Keratinocyte (primary cell): ENCODE results near the gene ALPK1. TPM values are rescaled to one million over a fixed set of nuclear protein-coding genes. Genes with fewer than 3 reads are reported as not detected.

Experiments
- DNase-seq: peaks from one replicate; pipeline ENCODE4 v3.0.0-alpha.2; 2011; ENCODE audit warnings: low read depth, missing footprints, low spot score
- FAIRE-seq: peaks from 2 replicates; lab custom pipeline; 2011; peaks lifted over from hg19 to GRCh38; lab: Jason Lieb, UNC
- H2AFZ ChIP-seq: 2 replicates; pipeline ENCODE4 v1.6.0; 2012; ENCODE audit warnings: low read length, control low read depth, inconsistent platforms; ENCODE audit not compliant: control insufficient read depth
- H3K27ac ChIP-seq: 2 replicates; pipeline ENCODE4 v1.5.1; 2011; ENCODE audit warnings: low read length; ENCODE audit not compliant: control insufficient read depth, insufficient read depth
- H3K27me3 ChIP-seq: 3 replicates; pipeline ENCODE4 v1.6.0; 2011; ENCODE audit warnings: low read length; ENCODE audit not compliant: control insufficient read depth, insufficient read depth; ENCODE audit errors: extremely low read depth
- H3K36me3 ChIP-seq, 2 experiments: 2 replicates in 1 of 2; 3 replicates in 1 of 2; pipeline ENCODE4 v1.5.1; 2011; ENCODE audit warnings: low read length in 2 of 2, mild to moderate bottlenecking in 1 of 2; ENCODE audit not compliant: control insufficient read depth in 2 of 2, insufficient read depth in 2 of 2; ENCODE audit errors: extremely low read depth in 1 of 2
- H3K4me1 ChIP-seq: 3 replicates; pipeline ENCODE4 v1.5.1; 2011; ENCODE audit warnings: low read length; ENCODE audit not compliant: control insufficient read depth, insufficient read depth; ENCODE audit errors: extremely low read depth
- H3K4me2 ChIP-seq: 3 replicates; pipeline ENCODE4 v1.6.0; 2011; ENCODE audit warnings: low read depth, low read length; ENCODE audit not compliant: control insufficient read depth, insufficient read depth; ENCODE audit errors: extremely low read depth
- H3K4me3 ChIP-seq, 3 experiments: fragments of 200-600 bp in 1 of 3; sonication (generic) in 1 of 3; 2 replicates in 2 of 3; 3 replicates in 1 of 3; pipeline ENCODE4 v1.5.1; 2011 to 2016; ENCODE audit warnings: low read length in 3 of 3, mild to moderate bottlenecking in 3 of 3, control low read depth in 2 of 3, inconsistent platforms in 1 of 3, low read depth in 1 of 3, mixed read lengths in 1 of 3, mixed run types in 1 of 3, moderate library complexity in 1 of 3; ENCODE audit not compliant: control insufficient read depth in 2 of 3, insufficient read depth in 2 of 3; ENCODE audit errors: extremely low read depth in 1 of 3
- H3K79me2 ChIP-seq: 2 replicates; pipeline ENCODE4 v1.6.0; 2012; ENCODE audit warnings: low read length; ENCODE audit not compliant: control insufficient read depth, insufficient read depth
- H3K9ac ChIP-seq: 3 replicates; pipeline ENCODE4 v1.6.0; 2011; ENCODE audit warnings: low read length; ENCODE audit not compliant: control insufficient read depth, insufficient read depth; ENCODE audit errors: extremely low read depth
- H3K9me1 ChIP-seq: 3 replicates; pipeline ENCODE4 v1.6.0; 2011; ENCODE audit warnings: low read length; ENCODE audit not compliant: control insufficient read depth, insufficient read depth; ENCODE audit errors: extremely low read depth
- H3K9me3 ChIP-seq: 2 replicates; pipeline ENCODE4 v1.5.1; 2012; ENCODE audit warnings: low read depth, low read length; ENCODE audit not compliant: control insufficient read depth
- H4K20me1 ChIP-seq: 3 replicates; pipeline ENCODE4 v1.6.0; 2011; ENCODE audit warnings: low read length; ENCODE audit not compliant: control insufficient read depth, insufficient read depth; ENCODE audit errors: extremely low read depth
- CTCF ChIP-seq, 3 experiments: IDR thresholded peaks in 1 of 3; conservative IDR thresholded peaks in 1 of 3; optimal IDR thresholded peaks in 1 of 3; 2 replicates in 2 of 3; 3 replicates in 1 of 3; pipeline versions ENCODE3 to v1.5.1; 2011; ENCODE audit warnings: low read length in 3 of 3, mild to moderate bottlenecking in 3 of 3, moderate library complexity in 2 of 3, control low read depth in 1 of 3, inconsistent platforms in 1 of 3; ENCODE audit not compliant: insufficient read depth in 2 of 3; ENCODE audit errors: extremely low read depth in 1 of 3
- EZH2 ChIP-seq: IDR thresholded peaks from one replicate; pipeline ENCODE4 v1.6.1; 2012; ENCODE audit warnings: inconsistent platforms, mild to moderate bottlenecking, low read length, moderate library complexity
- dilution Hi-C: fragments of 300-500 bp; cut with MboI; formaldehyde crosslinking; loops from one replicate; pipeline ENCODE4 v1.7.0; 2020; ENCODE audit warnings: low sequenced_read_pairs; ENCODE audit not compliant: extremely low pct_ligation_motif_present
- polyA plus RNA-seq, 5 experiments: library from polyadenylated mRNA; depleted of rRNA in 3 of 5; stranded (reverse) in 3 of 5; stranded (forward) in 1 of 5; unstranded in 1 of 5; fragments of >200 nt; gene quantifications; 1 replicate in 1 of 5; 2 replicates in 3 of 5; 3 replicates in 1 of 5; pipeline versions ENCODE4 v1.2.1 to v1.2.3, GENCODE V29; 2011 to 2012; ENCODE audit warnings: missing spikeins in 2 of 5, low read depth in 1 of 5, low replicate concordance in 1 of 5

ALPK1 gene
- polyA plus RNA-seq, 1 donor (not counting 4 experiments of a cell fraction or from before 2014, with no cell fraction given), result 5.5 TPM

GRCh38 chr4:112352736-112353135 lies 55.6 kb downstream of the ALPK1 start:
- dilution Hi-C loops, result no loop called here

GRCh38 chr4:112355662-112356061 lies 58.5 kb downstream of the ALPK1 start:
- no peaks in the 10 kb centered on the region for H3K4me1 ChIP-seq
- no peak overlapping the region for H2AFZ ChIP-seq
- no peak overlapping the region for H3K9ac ChIP-seq
- no peak for FAIRE-seq
- H3K9me3 ChIP-seq, result no peaks in the 10 kb centered on the region
- H3K4me3 ChIP-seq, result no peak overlapping the region
- no peaks in the 10 kb centered on the region for H4K20me1 ChIP-seq
- H3K4me2 ChIP-seq, result no peak overlapping the region
- no peaks in the 10 kb centered on the region for H3K27me3 ChIP-seq
- no peak for DNase-seq
- H3K27ac ChIP-seq, result no peak overlapping the region
- no peaks in the 10 kb centered on the region for H3K36me3 ChIP-seq
- no peaks in the 10 kb centered on the region for H3K79me2 ChIP-seq
- TF ChIP-seq EZH2 (no peak), CTCF (optimal IDR thresholded peaks at IDR 0.05 in 1 of 3, IDR thresholded peaks at IDR 0.05 in 1 of 3, conservative IDR thresholded peaks at IDR 0.05 in 1 of 3; ENCODE audit: extremely low read depth in 1 of 3, insufficient read depth in 2 of 3, low read length in 3 of 3) (no peak)
- dilution Hi-C loops, result no loop called here
- H3K9me1 ChIP-seq, result no peaks in the 10 kb centered on the region

More at GRCh38 chr4:112352736-112353135, 55.6 kb downstream of the ALPK1 start:
- FAIRE-seq (no peak), DNase-seq (no peak)
- Histone ChIP-seq H3K9ac (no peak overlapping the region), H3K4me2 (no peak overlapping the region), H3K79me2 (no peaks in the 10 kb centered on the region), H3K9me1 (no peaks in the 10 kb centered on the region), H3K4me1 (no peaks in the 10 kb centered on the region), H4K20me1 (no peaks in the 10 kb centered on the region), H2AFZ (no peak overlapping the region), H3K9me3 (no peaks in the 10 kb centered on the region), H3K27me3 (no peaks in the 10 kb centered on the region), H3K36me3 (no peaks in the 10 kb centered on the region), H3K27ac (no peak overlapping the region), H3K4me3 (no peak overlapping the region)
- TF ChIP-seq CTCF (optimal IDR thresholded peaks at IDR 0.05 in 1 of 3, IDR thresholded peaks at IDR 0.05 in 1 of 3, conservative IDR thresholded peaks at IDR 0.05 in 1 of 3; ENCODE audit: extremely low read depth in 1 of 3, insufficient read depth in 2 of 3, low read length in 3 of 3), result no peak
- no peak for TF ChIP-seq EZH2
